ENCODE data around the gene UNKL.

Gene UNKL

GRCh38 chr16:1453316-1453715 is 38.8 kb upstream of the UNKL start (continued):
- TF ChIP-seq ZNF623 (tag by site-specific recombination; IDR thresholded peaks at IDR 0.05), result no peak
- no peak for TF ChIP-seq SCRT2 (tag by site-specific recombination; IDR thresholded peaks at IDR 0.05)
- no peak for TF ChIP-seq ZNF580 (tag by site-specific recombination; IDR thresholded peaks at IDR 0.05)
- no peak for TF ChIP-seq ZNF416 (tag by site-specific recombination; IDR thresholded peaks at IDR 0.05)
- no peak for TF ChIP-seq INSM2 (tag by site-specific recombination; IDR thresholded peaks at IDR 0.05)

- no peak overlapping the region for H3K4me3 ChIP-seq (ENCODE audit: low read depth, low read length)
- H3K4me1 ChIP-seq (ENCODE audit: control insufficient read depth, insufficient read depth, low read length), result no peaks in the 10 kb centered on the region
- TF ChIP-seq PRDM4 (tag by site-specific recombination; IDR thresholded peaks at IDR 0.05), result no peak
- TF ChIP-seq ZNF677 (tag by site-specific recombination; IDR thresholded peaks at IDR 0.05), result no peak
- no peak for TF ChIP-seq ZBTB26 (tag by site-specific recombination; optimal IDR thresholded peaks at IDR 0.05)
- no peak for TF ChIP-seq ZNF707 (tag by site-specific recombination; IDR thresholded peaks at IDR 0.05)
- no peak for TF ChIP-seq ZNF639 (tag by site-specific recombination; IDR thresholded peaks at IDR 0.05)
- no peak for TF ChIP-seq ZNF174 (tag by site-specific recombination; IDR thresholded peaks at IDR 0.05)
- TF ChIP-seq ZNF324 (tag by site-specific recombination; IDR thresholded peaks at IDR 0.05), result no peak
- H3K27ac ChIP-seq (ENCODE audit: extremely low read depth, low read depth, low read length), result no peak overlapping the region
- peaks cover 0 to 83% of the 10 kb centered on the region in 2 experiments; a peak in 1 of 3 replicates for H3K36me3 ChIP-seq (ENCODE audit: control insufficient read depth in 2 of 2, insufficient read depth in 1 of 2, low read length in 2 of 2)
- CTCF ChIA-PET, result no interaction called here
- POLR2A ChIA-PET, result no interaction called here
- no peaks in the 10 kb centered on the region for H3K9me3 ChIP-seq (ENCODE audit: control insufficient read depth, insufficient read depth, low read depth, low read length)
Measured at GRCh38 chr16:1452530-1452929, 38.0 kb upstream of the UNKL start.

GRCh38 chr16:1451702-1452392 is 37.3 kb upstream of the UNKL start:
- no peak overlapping the region for H3K27ac ChIP-seq (ENCODE audit: extremely low read depth, low read depth, low read length)
- ChIA-PET CTCF (no interaction called here), POLR2A (no interaction called here)
- H3K4me3 ChIP-seq (ENCODE audit: low read depth, low read length), result no peak overlapping the region
- peaks cover 0 to 79% of the 10 kb centered on the region in 2 experiments; a peak in 1 of 3 replicates for H3K36me3 ChIP-seq (ENCODE audit: control insufficient read depth in 2 of 2, insufficient read depth in 1 of 2, low read length in 2 of 2)
- H3K9me3 ChIP-seq (ENCODE audit: control insufficient read depth, insufficient read depth, low read depth, low read length), result no peaks in the 10 kb centered on the region
- H3K4me1 ChIP-seq (ENCODE audit: control insufficient read depth, insufficient read depth, low read length), result no peaks in the 10 kb centered on the region
- TF ChIP-seq ZNF2 (tag by site-specific recombination; IDR thresholded peaks at IDR 0.05) (no peak), ZNF610 (tag by site-specific recombination; IDR thresholded peaks at IDR 0.05; ENCODE audit: borderline replicate concordance) (no peak), PRDM4 (tag by site-specific recombination; IDR thresholded peaks at IDR 0.05) (no peak), ZNF157 (tag by site-specific recombination; IDR thresholded peaks at IDR 0.05) (no peak), ZBTB10 (tag by site-specific recombination; IDR thresholded peaks at IDR 0.05) (no peak), GLIS2 (tag by site-specific recombination; IDR thresholded peaks at IDR 0.05) (0 out of 2 replicates have a peak, but pooled peaks have one; percentile 20)
